SU-DHL-6 (cell line): Measurements from ENCODE around the gene COL21A1.

Source experiments
- CTCF ChIP-seq: fragments of 200-600 bp; sonication (generic); IDR thresholded peaks from one replicate; pipeline ENCODE4 v1.5.1; 2017; ENCODE audit warnings: antibody characterized with exemption, mild to moderate bottlenecking, low read length, moderate library complexity; ENCODE audit not compliant: insufficient read depth, poor library complexity, severe bottlenecking
- EZH2phosphoT487 ChIP-seq: fragments of 200-600 bp; sonication (generic), shearing (Covaris generic); conservative IDR thresholded peaks from 2 replicates; pipeline ENCODE4 v1.6.1; 2018; ENCODE audit warnings: mild to moderate bottlenecking, antibody characterized with exemption, low read length, moderate library complexity, mixed read lengths

DNA sequence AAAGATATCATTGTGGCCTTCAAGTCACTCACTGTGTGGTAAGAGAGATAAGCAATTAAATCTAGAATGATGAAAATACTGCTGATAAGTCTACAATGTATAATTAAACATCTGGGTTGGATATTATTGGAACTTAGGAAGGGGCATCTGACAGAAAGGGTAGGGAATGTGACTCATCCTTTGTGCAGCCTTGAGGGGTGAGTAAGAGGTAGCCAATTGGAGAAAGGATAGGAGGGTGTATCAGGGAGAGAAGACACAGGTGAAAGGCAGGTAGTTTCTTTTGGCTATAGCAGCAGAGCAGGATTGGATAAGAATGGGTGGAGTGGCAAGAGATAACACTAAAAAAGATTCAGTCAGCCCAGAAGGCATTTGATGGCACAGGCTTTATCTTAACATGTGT lies 182.0 kb downstream of the COL21A1 start:
- TF ChIP-seq CTCF (no peak), EZH2phosphoT487 (no peak)
